ENCODE results near the gene TMEM200B.
A peak's percentile ranks its signal among the peaks of the same experiment; 100 is the strongest.
"Not testable (repeated sequence)": the region's sequence is repeated elsewhere in the genome, so short reads cannot be mapped to it uniquely, and the experiment has no call there.

The TMEM200B gene

GRCh38 chr1:29133861-29134694, 10.4 kb upstream of the TMEM200B start:
- no peak for DNase-seq

GRCh38 chr1:29131056-29131455, 7.4 kb upstream of the TMEM200B start:
- DNase-seq = not testable (repeated sequence)

GRCh38 chr1:29129916-29130315, 6.2 kb upstream of the TMEM200B start:
- no peak for DNase-seq

GRCh38 chr1:29128739-29129138, 5.0 kb upstream of the TMEM200B start:
- no peak for DNase-seq

- no peak for DNase-seq
These were observed 2.5 kb upstream of the TMEM200B start for GRCh38 chr1:29126198-29126597.

GRCh38 chr1:29125788-29126187, 2.1 kb upstream of the TMEM200B start:
- no peak for DNase-seq

- no peak for DNase-seq
These were observed 1.5 kb upstream of the TMEM200B start for GRCh38 chr1:29125237-29125641.

GRCh38 chr1:29124366-29125236, 898 bp upstream of the TMEM200B start:
- DNase-seq = peak; percentile 35 to 50

GRCh38 chr1:29123053-29123886, 433 bp downstream of the TMEM200B start:
- peak in 1 of 2 experiments; percentile 24 for DNase-seq

GRCh38 chr1:29122682-29123052, 1.0 kb downstream of the TMEM200B start:
- no peak for DNase-seq

GRCh38 chr1:29121936-29122681, 1.6 kb downstream of the TMEM200B start:
- no peak for DNase-seq

- no peak for DNase-seq
These were observed 2.2 kb downstream of the TMEM200B start for GRCh38 chr1:29121516-29121935.

GRCh38 chr1:29120947-29121485, 2.7 kb downstream of the TMEM200B start:
- peak; percentile 53 to 63 for DNase-seq

GRCh38 chr1:29120367-29120766, 3.3 kb downstream of the TMEM200B start:
- no peak for DNase-seq

- no peak for DNase-seq
These were observed 4.4 kb downstream of the TMEM200B start for GRCh38 chr1:29119121-29119929.

- no peak for DNase-seq
These were observed 6.3 kb downstream of the TMEM200B start for GRCh38 chr1:29117381-29117780.

GRCh38 chr1:29114654-29115053, 9.0 kb downstream of the TMEM200B start:
- DNase-seq = no peak

GRCh38 chr1:29113413-29114117, 10.1 kb downstream of the TMEM200B start:
- no peak for DNase-seq

GRCh38 chr1:29112705-29113412, 10.8 kb downstream of the TMEM200B start:
- DNase-seq = no peak

GRCh38 chr1:29108041-29108440, 15.7 kb downstream of the TMEM200B start:
- not testable (repeated sequence) for DNase-seq

All from stimulated activated CD4-positive, alpha-beta T cell treated with anti-CD3 and anti-CD28 coated beads, Interleukin-4, amount 100 ng/mL, for 4 hours (primary cell).